ENCODE results near the gene TSEN2.

DNA sequence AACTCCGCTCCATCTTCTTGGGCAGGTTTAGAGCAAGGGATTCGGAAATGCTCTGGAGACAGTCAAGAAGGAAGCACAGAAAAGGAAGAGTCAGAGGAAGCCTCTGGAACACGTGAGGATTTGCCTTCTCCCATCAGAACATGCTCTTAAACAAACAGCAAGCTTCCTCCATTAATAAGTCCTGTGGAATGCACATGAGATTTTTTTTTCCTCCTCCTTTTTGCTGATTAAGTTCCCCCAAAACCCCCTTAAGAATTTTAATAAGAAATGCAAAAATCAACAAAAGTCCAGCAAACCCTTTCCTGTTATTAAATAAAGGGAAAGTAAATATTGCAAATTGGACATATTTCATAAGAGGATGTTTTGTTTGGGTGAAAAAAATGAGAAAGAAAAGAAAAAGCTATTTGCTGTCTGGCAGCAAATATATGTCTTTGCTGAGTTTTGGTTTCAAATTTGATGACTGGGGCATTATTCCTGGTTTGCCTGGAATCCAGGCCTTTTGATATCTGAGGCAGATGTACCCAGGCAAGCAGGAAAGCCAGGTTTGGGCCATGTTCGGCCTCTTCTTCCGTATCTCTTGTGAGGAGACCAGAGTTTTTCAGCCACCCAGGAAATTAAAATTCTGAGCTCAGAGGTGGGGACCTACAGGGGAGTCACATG is 7.9 kb upstream of the TSEN2 start:
- TF ChIP-seq CTCF (IDR thresholded peaks at IDR 0.05) (no peak), POLR2A (IDR thresholded peaks at IDR 0.05) (no peak), EP300 (IDR thresholded peaks at IDR 0.05; ENCODE audit: low read depth) (no peak)

All from transverse colon (tissue), 3 donors.